HCT116 (cell line): Measurements from ENCODE around the gene RFX1. TPM values are rescaled to one million over a fixed set of nuclear protein-coding genes. Genes with fewer than 3 reads are reported as not detected.
"Not testable (repeated sequence)": the region's sequence is repeated elsewhere in the genome, so short reads cannot be mapped to it uniquely, and the experiment has no call there.

ENCODE experiments used
- ATAC-seq: fragments of 200-7000 bp; cut with Tn5 transposase; 2 replicates; pipeline ENCODE4 v1.9.1; 2020; ENCODE audit warnings: mild to moderate bottlenecking, moderate library complexity
- BruUV-seq: library from RNA; stranded (reverse); fragments of 400-500 nt; replicated peaks from 2 replicates; lab custom pipeline; 2021; lab: Mats Ljungman, UMichigan
- CTCF ChIA-PET: fragments of 300-600 bp; sonication (Branson Sonifier 250); formaldehyde crosslinking; loops from one replicate; lab custom pipeline; 2021; ENCODE audit warnings: antibody characterized with exemption; lab: Charles Lee
- POLR2A ChIA-PET: fragments of 300-600, 350-600 bp; sonication (Branson Sonifier 250); formaldehyde crosslinking; loops from one replicate; lab custom pipeline; 2021; ENCODE audit warnings: antibody characterized with exemption; lab: Charles Lee
- RAD21 ChIA-PET, 2 experiments: fragments of 300-600 bp; sonication (Branson Sonifier 250); formaldehyde crosslinking; loops; one replicate each; lab custom pipeline; 2023; ENCODE audit warnings: low total read pairs in 2 of 2; ENCODE audit not compliant: uncharacterized antibody in 2 of 2, unreplicated experiment in 2 of 2, low non-redundant PET in 1 of 2; lab: Charles Lee
- DNase-seq: peaks from one replicate; pipeline ENCODE4 v3.0.0-alpha.2; 2010; ENCODE audit warnings: low read depth, low spot score
- H2AFZ ChIP-seq: fragments of 200-600 bp; shearing (Covaris generic), sonication (generic); 2 replicates; pipeline ENCODE4 v1.6.1; 2017; ENCODE audit warnings: low read depth, mixed run types, mixed read lengths, antibody characterized with exemption, low read length; ENCODE audit not compliant: poor library complexity, severe bottlenecking
- H3K27ac ChIP-seq: 2 replicates; pipeline ENCODE4 v1.5.1; 2012; ENCODE audit warnings: low read depth, low read length
- H3K27me3 ChIP-seq: fragments of 200-600 bp; sonication (generic); 2 replicates; pipeline ENCODE4 v1.6.1; 2016; ENCODE audit warnings: mixed run types, low read length, mixed read lengths; ENCODE audit not compliant: insufficient read depth
- H3K36me3 ChIP-seq, 2 experiments: fragments of 200-500 bp in 1 of 2; fragments of 200-600 bp in 1 of 2; sonication (Bioruptor generic) in 1 of 2; sonication (generic) in 1 of 2; 2 replicates each; pipeline versions ENCODE4 v1.5.1 to v1.6.1; 2014 to 2016; ENCODE audit warnings: low read length in 2 of 2, inconsistent platforms in 1 of 2, mixed read lengths in 1 of 2, mixed run types in 1 of 2; ENCODE audit not compliant: insufficient read depth in 2 of 2, control insufficient read depth in 1 of 2
- H3K4me1 ChIP-seq, 2 experiments: fragments of 200-600 bp in 1 of 2; sonication (generic) in 1 of 2; 2 replicates each; pipeline versions ENCODE4 v1.5.1 to v1.6.1; 2012 to 2017; ENCODE audit warnings: low read length in 2 of 2, inconsistent platforms in 1 of 2, mild to moderate bottlenecking in 1 of 2, mixed read lengths in 1 of 2, mixed run types in 1 of 2, moderate library complexity in 1 of 2; ENCODE audit not compliant: insufficient read depth in 2 of 2, control insufficient read depth in 1 of 2
- H3K4me2 ChIP-seq: fragments of 200-600 bp; sonication (generic); 2 replicates; pipeline ENCODE4 v1.6.1; 2017; ENCODE audit warnings: mixed run types, low read length, mixed read lengths
- H3K4me3 ChIP-seq, 2 experiments: fragments of 200-600 bp in 1 of 2; sonication (generic) in 1 of 2; replicated peaks in 1 of 2; 2 replicates each; pipeline ENCODE4 v1.5.1; 2011 to 2016; ENCODE audit warnings: low read length in 2 of 2, control low read depth in 1 of 2, low read depth in 1 of 2, mild to moderate bottlenecking in 1 of 2, mixed read lengths in 1 of 2, mixed run types in 1 of 2
- H3K79me2 ChIP-seq: fragments of 200-600 bp; sonication (generic); 2 replicates; pipeline ENCODE4 v1.6.1; 2017; ENCODE audit warnings: mild to moderate bottlenecking, mixed run types, low read length, moderate library complexity, mixed read lengths; ENCODE audit not compliant: insufficient read depth
- H3K9ac ChIP-seq: fragments of 200-600 bp; sonication (generic); 2 replicates; pipeline ENCODE4 v1.6.1; 2016; ENCODE audit warnings: low read length, mixed read lengths
- H3K9me2 ChIP-seq: fragments of 200-600 bp; sonication (generic), shearing (Covaris generic); 2 replicates; pipeline ENCODE4 v1.6.1; 2017; ENCODE audit warnings: mixed run types, mild to moderate bottlenecking, moderate library complexity; ENCODE audit not compliant: insufficient read depth
- H3K9me3 ChIP-seq, 2 experiments: fragments of 200-500 bp in 1 of 2; fragments of 200-600 bp in 1 of 2; sonication (Bioruptor generic) in 1 of 2; sonication (generic) in 1 of 2; 2 replicates each; pipeline ENCODE4 v1.6.1; 2014 to 2017; ENCODE audit warnings: low read length in 2 of 2, mixed read lengths in 2 of 2, inconsistent platforms in 1 of 2, low read depth in 1 of 2, mild to moderate bottlenecking in 1 of 2, mixed run types in 1 of 2, moderate library complexity in 1 of 2; ENCODE audit not compliant: control insufficient read depth in 1 of 2, insufficient read depth in 1 of 2
- H4K20me1 ChIP-seq: fragments of 200-600 bp; sonication (generic), shearing (Covaris generic); 2 replicates; pipeline ENCODE4 v1.6.1; 2017; ENCODE audit warnings: mixed run types, mild to moderate bottlenecking, moderate library complexity; ENCODE audit not compliant: insufficient read depth
- CBX3 ChIP-seq: IDR thresholded peaks from 2 replicates; pipeline ENCODE4 v1.6.1; 2012; ENCODE audit warnings: low read depth
- ELF1 ChIP-seq: IDR thresholded peaks from 2 replicates; pipeline ENCODE4 v1.6.1; 2012; ENCODE audit warnings: low read depth, borderline replicate concordance
- EZH2 ChIP-seq: fragments of 200-600 bp; sonication (generic); IDR thresholded peaks from 2 replicates; pipeline ENCODE4 v1.6.1; 2017; ENCODE audit warnings: antibody characterized with exemption, mixed run types
- EZH2phosphoT487 ChIP-seq: fragments of 200-600 bp; IDR thresholded peaks from 2 replicates; pipeline ENCODE4 v1.6.1; 2018; ENCODE audit warnings: antibody characterized with exemption, borderline replicate concordance
- FOSL1 ChIP-seq: IDR thresholded peaks from 2 replicates; pipeline ENCODE4 v1.6.1; 2012; ENCODE audit warnings: low read depth
- JUND ChIP-seq: IDR thresholded peaks from 2 replicates; pipeline ENCODE4 v1.6.1; 2012
- POLR2A ChIP-seq: IDR thresholded peaks from 2 replicates; pipeline ENCODE4 v1.7.0; 2011; ENCODE audit warnings: borderline replicate concordance; ENCODE audit not compliant: insufficient read depth, insufficient read length; ENCODE audit errors: extremely low read depth
- RAD21 ChIP-seq: IDR thresholded peaks from 2 replicates; pipeline ENCODE4 v1.6.1; 2012; ENCODE audit warnings: low read depth, mild to moderate bottlenecking
- REST ChIP-seq: IDR thresholded peaks from 2 replicates; pipeline ENCODE4 v1.6.1; 2012; ENCODE audit warnings: low read depth
- SIN3A ChIP-seq: IDR thresholded peaks from 2 replicates; pipeline ENCODE4 v1.6.1; 2012; ENCODE audit warnings: low read depth
- TCF7L2 ChIP-seq: IDR thresholded peaks from 2 replicates; pipeline ENCODE4 v1.7.0; 2011; ENCODE audit warnings: borderline replicate concordance, inconsistent platforms; ENCODE audit not compliant: insufficient read depth, insufficient read length; ENCODE audit errors: extremely low read depth
- YY1 ChIP-seq: IDR thresholded peaks from 2 replicates; pipeline ENCODE4 v1.6.1; 2011; ENCODE audit warnings: low read length, low read depth, moderate library complexity, mild to moderate bottlenecking; ENCODE audit not compliant: insufficient replicate concordance; ENCODE audit errors: extremely low read depth
- intact Hi-C: fragments of 100-400 bp; cut with micrococcal nuclease; formaldehyde crosslinking; loops from 2 replicates; pipeline ENCODE4 v1.10.0; 2022
- total RNA-seq: library from RNA; stranded (reverse); gene quantifications from one replicate; pipeline ENCODE4 v1.2.1, GENCODE V29; 2021; ENCODE audit not compliant: unreplicated experiment

RFX1 gene
- total RNA-seq, 1 experiment from 2014 or later = 16.3 TPM

- TF ChIP-seq FOSL1 = no peak
- TF ChIP-seq ELF1 = no peak
- no peak for TF ChIP-seq JUND
- TF ChIP-seq SIN3A = no peak
- TF ChIP-seq CBX3 = no peak
- TF ChIP-seq EZH2phosphoT487 = no peak
- no peak for TF ChIP-seq TCF7L2
Observed at GRCh38 chr19:14021474-14021873, 15.4 kb upstream of the RFX1 start (continued).

GRCh38 chr19:14019739-14020138, 13.6 kb upstream of the RFX1 start:
- RAD21 ChIA-PET = not testable (repeated sequence)

GRCh38 chr19:14019100-14019499, 13.0 kb upstream of the RFX1 start:
- CTCF ChIA-PET = interaction anchor here (0.6 to 2.5 kb wide), 2 partner anchors 13 to 40 kb away, joined by 6 to 8 read pairs; partner anchors contain the start of gene IL27RA
- TF ChIP-seq RAD21 (no peak), EZH2 (no peak), YY1 (no peak), POLR2A (no peak), REST (no peak)
- TF ChIP-seq, all 23 proteins: peak for 0
- intact Hi-C loops = no loop called here
- no TSS peak for BruUV-seq
- Histone ChIP-seq H3K27me3 (no peaks in the 10 kb centered on the region), H3K9me2 (no peaks in the 10 kb centered on the region), H3K4me1 (peaks cover 10 to 32% of the 10 kb centered on the region in 2 experiments; a peak in 3 of 4 replicates), H3K79me2 (no peaks in the 10 kb centered on the region), H2AFZ (peak overlapping the region; percentile 80), H3K4me3 (no peak overlapping the region), H3K36me3 (no peaks in the 10 kb centered on the region; a peak in 1 of 4 replicates), H3K9ac (no peak overlapping the region), H3K27ac (no peak overlapping the region), H3K9me3 (no peaks in the 10 kb centered on the region), H3K4me2 (no peak overlapping the region), H4K20me1 (no peaks in the 10 kb centered on the region)
- ATAC-seq = no peak
- DNase-seq = no peak
- POLR2A ChIA-PET = interaction anchor here (1.0 to 1.5 kb wide), 2 partner anchors 12 to 13 kb away, joined by 3 to 4 read pairs; partner anchors contain the start of gene IL27RA
- RAD21 ChIA-PET = interaction anchor here in 1 of 2 experiments (0.7 kb wide), 1 partner anchor 11 kb away, joined by 3 read pairs; no protein-coding TSS in a partner anchor

More at GRCh38 chr19:14019739-14020138, 13.6 kb upstream of the RFX1 start:
- intact Hi-C loops, H3K9me2 ChIP-seq, H3K9me3 ChIP-seq, H2AFZ ChIP-seq, BruUV-seq, H3K27ac ChIP-seq, H3K9ac ChIP-seq, H3K27me3 ChIP-seq, ATAC-seq, H3K4me2 ChIP-seq, CTCF ChIA-PET, H4K20me1 ChIP-seq, DNase-seq, H3K4me3 ChIP-seq, H3K36me3 ChIP-seq, H3K79me2 ChIP-seq: not testable (repeated sequence)
- POLR2A ChIA-PET = interaction anchor here (1.5 kb wide), 1 partner anchor 13 kb away, joined by 3 read pairs; no protein-coding TSS in a partner anchor
- H3K4me1 ChIP-seq = peaks cover 10 to 33% of the 10 kb centered on the region in 2 experiments; a peak in 3 of 4 replicates
